ENCODE results near the gene CD8A.

Gene CD8A

GRCh38 chr2:86821306-86821705, 30.6 kb upstream of the CD8A start:
- no peak for TF ChIP-seq CTCF (IDR thresholded peaks at IDR 0.05; ENCODE audit: low read depth, low read length, missing control alignments)
- no peak overlapping the region for H3K4me3 ChIP-seq (ENCODE audit: low read depth, low read length)
- no peak for DNase-seq (ENCODE audit: low read depth)
- in situ Hi-C loops (cut with HindIII; ENCODE audit: low sequenced_read_pairs), result no loop called here

- in situ Hi-C loops (cut with HindIII; ENCODE audit: low sequenced_read_pairs), result no loop called here
- no peak for TF ChIP-seq CTCF (IDR thresholded peaks at IDR 0.05; ENCODE audit: low read depth, low read length, missing control alignments)
- no peak overlapping the region for H3K4me3 ChIP-seq (ENCODE audit: low read depth, low read length)
- no peak for DNase-seq (ENCODE audit: low read depth)
Observed at GRCh38 chr2:86818957-86819356, 28.2 kb upstream of the CD8A start.

- no peak for DNase-seq (ENCODE audit: low read depth)
- no peak overlapping the region for H3K4me3 ChIP-seq (ENCODE audit: low read depth, low read length)
- in situ Hi-C loops (cut with HindIII; ENCODE audit: low sequenced_read_pairs), result no loop called here
- no peak for TF ChIP-seq CTCF (IDR thresholded peaks at IDR 0.05; ENCODE audit: low read depth, low read length, missing control alignments)
Observed at GRCh38 chr2:86818114-86818801, 27.5 kb upstream of the CD8A start.

- TF ChIP-seq CTCF (IDR thresholded peaks at IDR 0.05; ENCODE audit: low read depth, low read length, missing control alignments), result no peak
- in situ Hi-C loops (cut with HindIII; ENCODE audit: low sequenced_read_pairs), result no loop called here
- no peak for DNase-seq (ENCODE audit: low read depth)
Observed at GRCh38 chr2:86815611-86816010, 24.9 kb upstream of the CD8A start.

GRCh38 chr2:86809481-86810121, 18.9 kb upstream of the CD8A start:
- DNase-seq (ENCODE audit: low read depth), result no peak

More at GRCh38 chr2:86815611-86816010, 24.9 kb upstream of the CD8A start:
- no peak overlapping the region for H3K4me3 ChIP-seq (ENCODE audit: low read depth, low read length)

More at GRCh38 chr2:86809481-86810121, 18.9 kb upstream of the CD8A start:
- in situ Hi-C loops (cut with HindIII; ENCODE audit: low sequenced_read_pairs), result no loop called here
- no peak overlapping the region for H3K4me3 ChIP-seq (ENCODE audit: low read depth, low read length)
- no peak for TF ChIP-seq CTCF (IDR thresholded peaks at IDR 0.05; ENCODE audit: low read depth, low read length, missing control alignments)
